Left lung (tissue), 10 donors: ENCODE results near the gene DGKB. TPM values are rescaled to one million over a fixed set of nuclear protein-coding genes. Genes with fewer than 3 reads are reported as not detected.

Experiments
- ATAC-seq: fragments of 200-7000 bp; cut with Tn5 transposase; one replicate; pipeline ENCODE4 v1.9.1; 2020; ENCODE audit warnings: moderate library complexity
- DNase-seq, 4 donors: peaks; one replicate each; pipeline ENCODE4 v3.0.0-alpha.2; 2013 to 2020
- H3K27ac ChIP-seq, 2 donors: fragments of 200-600 bp; sonication (generic) in 1 of 2; one replicate each; pipeline versions ENCODE4 v1.5.0 to v1.8.0; 2020 to 2021
- H3K27me3 ChIP-seq, 2 donors: fragments of 200-600 bp; sonication (generic) in 1 of 2; one replicate each; pipeline versions ENCODE4 v1.5.0 to v1.8.0; 2020 to 2021
- H3K36me3 ChIP-seq, 2 donors: fragments of 200-600 bp; sonication (generic) in 1 of 2; one replicate each; pipeline versions ENCODE4 v1.5.0 to v1.8.0; 2020 to 2021
- H3K4me1 ChIP-seq, 2 donors: fragments of 200-600 bp; one replicate each; pipeline ENCODE4 v1.8.0; 2021
- H3K4me3 ChIP-seq, 2 donors: fragments of 200-600 bp; sonication (generic) in 1 of 2; one replicate each; pipeline versions ENCODE4 v1.5.0 to v1.8.0; 2020 to 2021; ENCODE audit warnings: mild to moderate bottlenecking in 1 of 2
- H3K9me3 ChIP-seq, 2 donors: fragments of 200-600 bp; sonication (generic) in 1 of 2; one replicate each; pipeline versions ENCODE4 v1.5.0 to v1.8.0; 2020 to 2021
- CTCF ChIP-seq, 2 donors: fragments of 200-600 bp; sonication (generic) in 1 of 2; IDR thresholded peaks; one replicate each; pipeline versions ENCODE4 v1.5.0 to v1.8.0; 2021; ENCODE audit warnings: antibody characterized with exemption in 2 of 2
- intact Hi-C, 2 donors: fragments of 100-400 bp; cut with DNase I; formaldehyde crosslinking; loops; one replicate each; pipeline versions ENCODE4 v1.11.2 to v1.14.2; 2022
- polyA plus RNA-seq, 6 donors: library from polyadenylated mRNA; unstranded; fragments of 120-200 nt; gene quantifications; one replicate each; pipeline ENCODE4 v1.2.1, GENCODE V29; 2013; ENCODE audit not compliant: insufficient read length in 6 of 6
- total RNA-seq, 2 donors: library from RNA; stranded (reverse); fragmentation: NEBNext Ultra II Directional; extraction: Animal tissue kit (Norgen Biotek cat#: 25700); gene quantifications; one replicate each; pipeline ENCODE4 v1.2.1, GENCODE V29; 2021
- donor health status: DM: no; HTN: yes; CAD: no.
- donor health status: DM: no; HTN: no; CAD: no.

The DGKB gene
- total and polyA plus RNA-seq, 8 donors: 0.15 to 0.31 (median 0.27) TPM; not detected in 1

- intact Hi-C loops: no loop called here
- ATAC-seq: no peak
Measured at GRCh38 chr7:14191686-14192098, 710.9 kb downstream of the DGKB start.

GRCh38 chr7:14184292-14184864, 718.2 kb downstream of the DGKB start:
- H3K9me3 ChIP-seq: peaks cover 0 to 7% of the 10 kb centered on the region in 2 donors
- ATAC-seq (no peak), DNase-seq (no peak)
- intact Hi-C loops: no loop called here
- H3K4me3 ChIP-seq: no peak overlapping the region
- H3K4me1 ChIP-seq: no peaks in the 10 kb centered on the region
- no peak overlapping the region for H3K27ac ChIP-seq
- H3K27me3 ChIP-seq: no peaks in the 10 kb centered on the region
- no peak for TF ChIP-seq CTCF (IDR thresholded peaks at IDR 0.05)
- H3K36me3 ChIP-seq: no peaks in the 10 kb centered on the region

More at GRCh38 chr7:14191686-14192098, 710.9 kb downstream of the DGKB start:
- no peaks in the 10 kb centered on the region for H3K36me3 ChIP-seq
- no peaks in the 10 kb centered on the region for H3K4me1 ChIP-seq
- no peak overlapping the region for H3K27ac ChIP-seq
- no peak for TF ChIP-seq CTCF (IDR thresholded peaks at IDR 0.05)
- H3K4me3 ChIP-seq: no peak overlapping the region
- peaks cover 0 to 5% of the 10 kb centered on the region in 2 donors for H3K9me3 ChIP-seq
- H3K27me3 ChIP-seq: no peaks in the 10 kb centered on the region
- no peak for DNase-seq

GRCh38 chr7:14179781-14180180, 722.8 kb downstream of the DGKB start:
- Histone ChIP-seq H3K27me3 (no peaks in the 10 kb centered on the region), H3K27ac (no peak overlapping the region), H3K4me3 (no peak overlapping the region), H3K9me3 (peaks cover 0 to 3% of the 10 kb centered on the region in 2 donors), H3K4me1 (no peaks in the 10 kb centered on the region), H3K36me3 (no peaks in the 10 kb centered on the region)
- intact Hi-C loops: no loop called here
- DNase-seq (no peak), ATAC-seq (no peak)
- no peak for TF ChIP-seq CTCF (IDR thresholded peaks at IDR 0.05)

- no peaks in the 10 kb centered on the region for H3K36me3 ChIP-seq
- no peak for ATAC-seq
- H3K4me1 ChIP-seq: no peaks in the 10 kb centered on the region
- H3K4me3 ChIP-seq: no peak overlapping the region
- H3K27me3 ChIP-seq: no peaks in the 10 kb centered on the region
- intact Hi-C loops: no loop called here
- TF ChIP-seq CTCF (IDR thresholded peaks at IDR 0.05): no peak
- H3K27ac ChIP-seq: no peak overlapping the region
- no peak for DNase-seq
- H3K9me3 ChIP-seq: no peaks in the 10 kb centered on the region
Measured at GRCh38 chr7:14177876-14178275, 724.7 kb downstream of the DGKB start.

GRCh38 chr7:14170872-14171271, 731.7 kb downstream of the DGKB start:
- peaks cover 0 to 12% of the 10 kb centered on the region in 2 donors for H3K9me3 ChIP-seq
- no peaks in the 10 kb centered on the region for H3K4me1 ChIP-seq
- no peaks in the 10 kb centered on the region for H3K27me3 ChIP-seq
- no peak for TF ChIP-seq CTCF (IDR thresholded peaks at IDR 0.05)
- H3K27ac ChIP-seq: no peak overlapping the region
- intact Hi-C loops: no loop called here
- ATAC-seq: peak; percentile 46
- H3K36me3 ChIP-seq: no peaks in the 10 kb centered on the region
- DNase-seq: peak in 1 of 4 donors; percentile 7
- H3K4me3 ChIP-seq: no peak overlapping the region
